K562 (cell line): ENCODE data around the gene ABCF2. TPM values are rescaled to one million over a fixed set of nuclear protein-coding genes. Genes with fewer than 3 reads are reported as not detected.
A peak's percentile ranks its signal among the peaks of the same experiment; 100 is the strongest.

Experiments
- ARHGAP35 ChIP-seq: fragments of 450-650 bp; IDR thresholded peaks from 2 replicates; pipeline ENCODE4 v1.6.1; 2018; ENCODE audit not compliant: partially characterized antibody
- KAT8 ChIP-seq: fragments of 450-650 bp; IDR thresholded peaks from 2 replicates; pipeline ENCODE4 v1.6.1; 2016; ENCODE audit warnings: low read depth, mild to moderate bottlenecking
- KDM5B ChIP-seq: fragments of 200-600 bp; sonication (generic); IDR thresholded peaks from 2 replicates; pipeline ENCODE4 v1.6.1; 2012; ENCODE audit warnings: low read depth, mild to moderate bottlenecking, moderate library complexity, low read length, control low read depth, inconsistent platforms; ENCODE audit not compliant: insufficient replicate concordance
- NR2C1 ChIP-seq, 2 experiments: fragments of 450-650 bp; IDR thresholded peaks; 2 replicates each; pipeline ENCODE4 v1.6.1; 2017; ENCODE audit warnings: mild to moderate bottlenecking in 2 of 2, antibody characterized with exemption in 1 of 2, inconsistent platforms in 1 of 2, missing compliant biosample characterization in 1 of 2, missing genetic modification characterization in 1 of 2
- PHF21A ChIP-seq: fragments of 450-650 bp; IDR thresholded peaks from 2 replicates; pipeline ENCODE4 v1.6.1; 2017; ENCODE audit warnings: low read depth, borderline replicate concordance
- RNF2 ChIP-seq: sonication (generic); IDR thresholded peaks from 2 replicates; pipeline ENCODE4 v1.6.1; 2016
- TGIF2 ChIP-seq: sonication (generic); formaldehyde crosslinking; IDR thresholded peaks from 2 replicates; pipeline ENCODE4 v1.8.1; 2022; ENCODE audit warnings: mild to moderate bottlenecking, missing genetic modification reagents, moderate library complexity
- THRAP3 ChIP-seq: fragments of 450-650 bp; IDR thresholded peaks from 2 replicates; pipeline ENCODE4 v1.6.1; 2016; ENCODE audit warnings: mild to moderate bottlenecking, inconsistent platforms, borderline replicate concordance
- ZC3H11A ChIP-seq: IDR thresholded peaks from 2 replicates; pipeline ENCODE4 v1.6.1; 2012; ENCODE audit warnings: low read depth, low read length, improper control_type of control experiment
- ZNF140 ChIP-seq: fragments of 250-450 bp; sonication (Bioruptor Pico); IDR thresholded peaks from 2 replicates; pipeline ENCODE4 v1.8.0; 2021; ENCODE audit warnings: moderate library complexity, mild to moderate bottlenecking, inconsistent platforms
- ZNF143 ChIP-seq: sonication (generic); formaldehyde crosslinking; IDR thresholded peaks from 2 replicates; pipeline ENCODE4 v1.9.0; 2022; ENCODE audit warnings: mild to moderate bottlenecking, missing genetic modification reagents
- ZNF551 ChIP-seq: fragments of 250-450 bp; sonication (Bioruptor Pico); IDR thresholded peaks from 2 replicates; pipeline ENCODE4 v1.5.0; 2021; ENCODE audit warnings: mild to moderate bottlenecking, moderate library complexity
- polyA plus RNA-seq, 8 experiments: library from polyadenylated mRNA; depleted of rRNA in 4 of 8; stranded (reverse) in 5 of 8; unstranded in 3 of 8; fragments of >200 nt; fragmentation: Nextera tagmentation in 2 of 8; fragmentation: Illumina TruSeq in 1 of 8; extraction: Ambion mirVana in 2 of 8; extraction: Trizol in 1 of 8; gene quantifications; 2 replicates each; pipeline versions ENCODE4 v1.2.1 to v1.2.3, GENCODE V29; 2011 to 2014; ENCODE audit warnings: inconsistent platforms in 1 of 8, missing spikeins in 1 of 8
- total RNA-seq, 7 experiments: library from RNA; depleted of rRNA in 6 of 7; stranded (reverse); fragments of >200 nt in 6 of 7; fragmentation: Illumina TruSeq in 2 of 7; extraction: Trizol in 2 of 7; gene quantifications; 2 replicates each; pipeline versions ENCODE4 v1.2.1 to v1.2.3, GENCODE V29; 2011 to 2021; ENCODE audit warnings: low replicate concordance in 1 of 7
- TF ChIP-seq, protein P1 (sequence below), 2 experiments: fragments of 150-350 bp in 1 of 2; IDR thresholded peaks; 2 replicates each; pipeline ENCODE4 v1.6.1; 2012 to 2016; ENCODE audit warnings: low read depth in 2 of 2, low read length in 2 of 2, mild to moderate bottlenecking in 1 of 2, moderate library complexity in 1 of 2
- TF ChIP-seq, protein P2 (sequence below): fragments of 450-650 bp; IDR thresholded peaks from 2 replicates; pipeline ENCODE4 v1.6.1; 2018; ENCODE audit warnings: mild to moderate bottlenecking, low read depth; ENCODE audit not compliant: partially characterized antibody
- TF ChIP-seq, protein P3 (sequence below), 2 experiments: fragments of 450-650 bp in 1 of 2; IDR thresholded peaks; 2 replicates each; pipeline ENCODE4 v1.6.1; 2011 to 2017; ENCODE audit warnings: low read depth in 2 of 2, antibody characterized with exemption in 1 of 2, borderline replicate concordance in 1 of 2, low read length in 1 of 2, mild to moderate bottlenecking in 1 of 2, mixed read lengths in 1 of 2; ENCODE audit not compliant: control insufficient read depth in 1 of 2
- TF ChIP-seq, protein P4 (sequence below), 2 experiments: fragments of 450-650 bp; IDR thresholded peaks; 2 replicates each; pipeline ENCODE4 v1.6.1; 2016

Gene ABCF2
- total and polyA plus RNA-seq, 9 of the 15 experiments (the other 6 are each of a cell fraction or from before 2014, with no cell fraction given) = 62.1 to 224 (median 113) TPM

DNA sequence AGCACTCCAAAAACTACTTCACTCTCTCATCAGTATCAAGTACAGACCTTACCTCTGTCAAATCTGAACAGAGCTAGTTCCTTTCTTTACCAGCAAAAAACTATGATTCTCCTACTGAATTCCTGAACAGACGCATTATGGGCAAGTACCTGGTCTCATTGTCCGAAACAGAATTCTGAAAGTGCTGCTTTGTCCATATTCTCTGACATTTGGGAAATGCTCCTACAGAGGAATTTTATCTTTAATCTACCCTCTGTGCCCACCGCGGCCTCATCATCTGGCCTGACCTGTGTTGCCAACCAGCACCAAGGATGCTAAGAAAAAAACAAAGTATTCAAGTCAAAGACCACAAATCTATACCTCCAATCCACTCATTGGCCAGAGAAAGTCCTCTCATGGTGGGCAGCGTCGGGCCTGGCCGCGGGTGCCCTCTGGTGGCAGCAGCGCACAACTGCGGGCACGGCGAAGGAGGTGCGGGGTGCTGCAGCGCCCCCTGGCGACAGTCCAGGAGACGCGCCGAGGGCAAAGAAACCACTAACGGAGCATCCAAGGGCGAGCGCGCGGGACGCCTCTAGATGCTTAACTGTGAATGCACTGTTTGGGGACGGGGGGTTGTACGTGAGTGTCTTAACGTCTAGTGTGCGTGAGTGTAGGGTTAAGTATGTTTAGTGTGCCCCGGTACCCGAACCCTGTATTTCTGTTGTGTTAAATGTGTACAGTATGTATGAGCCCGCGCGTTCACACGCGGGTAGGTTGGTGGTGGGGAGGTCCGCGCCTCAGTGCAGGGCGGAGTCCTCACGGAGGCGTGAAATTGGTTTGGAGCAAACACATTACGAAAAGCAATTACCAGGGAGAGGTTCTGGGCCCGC, 54.5 kb downstream of the ABCF2 start (continued):
- TF ChIP-seq ZNF140 (CRISPR knock-in tag) (no peak), ZC3H11A (peak; percentile 68; the same call in 1 of the 2 replicates), ZNF551 (no peak), RNF2 (no peak), ARHGAP35 (no peak), PHF21A (peak; percentile 90; the same call in 1 of the 2 replicates), TGIF2 (CRISPR knock-in tag) (no peak), NR2C1 (IDR thresholded peaks at IDR 0.05) (no peak), NR2C1 (tag; IDR thresholded peaks at IDR 0.05) (no peak), ZNF143 (CRISPR knock-in tag) (no peak; the same call in 1 of the 2 replicates), KAT8 (no peak), KDM5B (no peak), THRAP3 (no peak)
- TF ChIP-seq, protein P1, sequence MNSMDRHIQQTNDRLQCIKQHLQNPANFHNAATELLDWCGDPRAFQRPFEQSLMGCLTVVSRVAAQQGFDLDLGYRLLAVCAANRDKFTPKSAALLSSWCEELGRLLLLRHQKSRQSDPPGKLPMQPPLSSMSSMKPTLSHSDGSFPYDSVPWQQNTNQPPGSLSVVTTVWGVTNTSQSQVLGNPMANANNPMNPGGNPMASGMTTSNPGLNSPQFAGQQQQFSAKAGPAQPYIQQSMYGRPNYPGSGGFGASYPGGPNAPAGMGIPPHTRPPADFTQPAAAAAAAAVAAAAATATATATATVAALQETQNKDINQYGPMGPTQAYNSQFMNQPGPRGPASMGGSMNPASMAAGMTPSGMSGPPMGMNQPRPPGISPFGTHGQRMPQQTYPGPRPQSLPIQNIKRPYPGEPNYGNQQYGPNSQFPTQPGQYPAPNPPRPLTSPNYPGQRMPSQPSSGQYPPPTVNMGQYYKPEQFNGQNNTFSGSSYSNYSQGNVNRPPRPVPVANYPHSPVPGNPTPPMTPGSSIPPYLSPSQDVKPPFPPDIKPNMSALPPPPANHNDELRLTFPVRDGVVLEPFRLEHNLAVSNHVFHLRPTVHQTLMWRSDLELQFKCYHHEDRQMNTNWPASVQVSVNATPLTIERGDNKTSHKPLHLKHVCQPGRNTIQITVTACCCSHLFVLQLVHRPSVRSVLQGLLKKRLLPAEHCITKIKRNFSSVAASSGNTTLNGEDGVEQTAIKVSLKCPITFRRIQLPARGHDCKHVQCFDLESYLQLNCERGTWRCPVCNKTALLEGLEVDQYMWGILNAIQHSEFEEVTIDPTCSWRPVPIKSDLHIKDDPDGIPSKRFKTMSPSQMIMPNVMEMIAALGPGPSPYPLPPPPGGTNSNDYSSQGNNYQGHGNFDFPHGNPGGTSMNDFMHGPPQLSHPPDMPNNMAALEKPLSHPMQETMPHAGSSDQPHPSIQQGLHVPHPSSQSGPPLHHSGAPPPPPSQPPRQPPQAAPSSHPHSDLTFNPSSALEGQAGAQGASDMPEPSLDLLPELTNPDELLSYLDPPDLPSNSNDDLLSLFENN (IDR thresholded peaks at IDR 0.05; ENCODE audit: low read depth in 2 of 2, low read length in 2 of 2) = peak; percentile 62 to 68; a peak in 2 of 4 replicates
- TF ChIP-seq, protein P2, sequence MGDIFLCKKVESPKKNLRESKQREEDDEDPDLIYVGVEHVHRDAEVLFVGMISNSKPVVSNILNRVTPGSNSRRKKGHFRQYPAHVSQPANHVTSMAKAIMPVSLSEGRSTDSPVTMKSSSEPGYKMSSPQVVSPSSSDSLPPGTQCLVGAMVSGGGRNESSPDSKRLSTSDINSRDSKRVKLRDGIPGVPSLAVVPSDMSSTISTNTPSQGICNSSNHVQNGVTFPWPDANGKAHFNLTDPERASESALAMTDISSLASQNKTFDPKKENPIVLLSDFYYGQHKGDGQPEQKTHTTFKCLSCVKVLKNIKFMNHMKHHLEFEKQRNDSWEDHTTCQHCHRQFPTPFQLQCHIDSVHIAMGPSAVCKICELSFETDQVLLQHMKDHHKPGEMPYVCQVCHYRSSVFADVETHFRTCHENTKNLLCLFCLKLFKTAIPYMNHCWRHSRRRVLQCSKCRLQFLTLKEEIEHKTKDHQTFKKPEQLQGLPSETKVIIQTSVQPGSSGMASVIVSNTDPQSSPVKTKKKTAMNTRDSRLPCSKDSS = no peak
- TF ChIP-seq, protein P3, sequence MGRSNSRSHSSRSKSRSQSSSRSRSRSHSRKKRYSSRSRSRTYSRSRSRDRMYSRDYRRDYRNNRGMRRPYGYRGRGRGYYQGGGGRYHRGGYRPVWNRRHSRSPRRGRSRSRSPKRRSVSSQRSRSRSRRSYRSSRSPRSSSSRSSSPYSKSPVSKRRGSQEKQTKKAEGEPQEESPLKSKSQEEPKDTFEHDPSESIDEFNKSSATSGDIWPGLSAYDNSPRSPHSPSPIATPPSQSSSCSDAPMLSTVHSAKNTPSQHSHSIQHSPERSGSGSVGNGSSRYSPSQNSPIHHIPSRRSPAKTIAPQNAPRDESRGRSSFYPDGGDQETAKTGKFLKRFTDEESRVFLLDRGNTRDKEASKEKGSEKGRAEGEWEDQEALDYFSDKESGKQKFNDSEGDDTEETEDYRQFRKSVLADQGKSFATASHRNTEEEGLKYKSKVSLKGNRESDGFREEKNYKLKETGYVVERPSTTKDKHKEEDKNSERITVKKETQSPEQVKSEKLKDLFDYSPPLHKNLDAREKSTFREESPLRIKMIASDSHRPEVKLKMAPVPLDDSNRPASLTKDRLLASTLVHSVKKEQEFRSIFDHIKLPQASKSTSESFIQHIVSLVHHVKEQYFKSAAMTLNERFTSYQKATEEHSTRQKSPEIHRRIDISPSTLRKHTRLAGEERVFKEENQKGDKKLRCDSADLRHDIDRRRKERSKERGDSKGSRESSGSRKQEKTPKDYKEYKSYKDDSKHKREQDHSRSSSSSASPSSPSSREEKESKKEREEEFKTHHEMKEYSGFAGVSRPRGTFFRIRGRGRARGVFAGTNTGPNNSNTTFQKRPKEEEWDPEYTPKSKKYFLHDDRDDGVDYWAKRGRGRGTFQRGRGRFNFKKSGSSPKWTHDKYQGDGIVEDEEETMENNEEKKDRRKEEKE (IDR thresholded peaks at IDR 0.05; ENCODE audit: borderline replicate concordance in 1 of 2, control insufficient read depth in 1 of 2, low read depth in 2 of 2, low read length in 1 of 2) = no peak; a peak in 1 of 4 replicates
- TF ChIP-seq, protein P4, sequence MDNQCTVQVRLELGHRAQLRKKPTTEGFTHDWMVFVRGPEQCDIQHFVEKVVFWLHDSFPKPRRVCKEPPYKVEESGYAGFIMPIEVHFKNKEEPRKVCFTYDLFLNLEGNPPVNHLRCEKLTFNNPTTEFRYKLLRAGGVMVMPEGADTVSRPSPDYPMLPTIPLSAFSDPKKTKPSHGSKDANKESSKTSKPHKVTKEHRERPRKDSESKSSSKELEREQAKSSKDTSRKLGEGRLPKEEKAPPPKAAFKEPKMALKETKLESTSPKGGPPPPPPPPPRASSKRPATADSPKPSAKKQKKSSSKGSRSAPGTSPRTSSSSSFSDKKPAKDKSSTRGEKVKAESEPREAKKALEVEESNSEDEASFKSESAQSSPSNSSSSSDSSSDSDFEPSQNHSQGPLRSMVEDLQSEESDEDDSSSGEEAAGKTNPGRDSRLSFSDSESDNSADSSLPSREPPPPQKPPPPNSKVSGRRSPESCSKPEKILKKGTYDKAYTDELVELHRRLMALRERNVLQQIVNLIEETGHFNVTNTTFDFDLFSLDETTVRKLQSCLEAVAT (IDR thresholded peaks at IDR 0.05) = peak; percentile 31 to 98; a peak in 3 of 4 replicates
